GM23338 (cell line): ENCODE results near the gene ALAD. TPM values are rescaled to one million over a fixed set of nuclear protein-coding genes. Genes with fewer than 3 reads are reported as not detected.

Experiments used
- ATAC-seq: fragments of 200-7000 bp; cut with Tn5 transposase; 3 replicates; pipeline ENCODE4 v1.9.1; 2020
- DNase-seq: peaks from one replicate; pipeline ENCODE4 v3.0.0-alpha.2; 2015; ENCODE audit warnings: low spot score
- H2AFZ ChIP-seq: fragments of 200-600 bp; sonication (generic); 2 replicates; pipeline ENCODE4 v1.8.0; 2016; ENCODE audit warnings: antibody characterized with exemption, mild to moderate bottlenecking, moderate library complexity
- H3F3A ChIP-seq: fragments of 200-600 bp; sonication (generic); replicated peaks from 2 replicates; pipeline ENCODE4 v1.8.0; 2017; ENCODE audit warnings: antibody characterized with exemption, mixed run types, low read depth
- H3K27ac ChIP-seq: fragments of 200-600 bp; sonication (generic); 2 replicates; pipeline ENCODE4 v1.6.1; 2016; ENCODE audit warnings: low read depth
- H3K27me3 ChIP-seq: fragments of 200-600 bp; sonication (generic); 2 replicates; pipeline ENCODE4 v1.8.0; 2016; ENCODE audit warnings: mild to moderate bottlenecking, mixed run types, moderate library complexity; ENCODE audit not compliant: insufficient read depth
- H3K36me3 ChIP-seq: fragments of 200-600 bp; sonication (generic); 2 replicates; pipeline ENCODE4 v1.8.0; 2016; ENCODE audit warnings: mild to moderate bottlenecking; ENCODE audit not compliant: insufficient read depth
- H3K4me1 ChIP-seq: fragments of 200-600 bp; sonication (generic); 2 replicates; pipeline ENCODE4 v1.8.0; 2016; ENCODE audit warnings: mild to moderate bottlenecking, moderate library complexity; ENCODE audit not compliant: insufficient read depth
- H3K4me2 ChIP-seq: fragments of 200-600 bp; sonication (generic); 2 replicates; pipeline ENCODE4 v1.7.1; 2017; ENCODE audit warnings: mixed run types
- H3K4me3 ChIP-seq: fragments of 200-600 bp; sonication (generic); 2 replicates; pipeline ENCODE4 v1.6.1; 2016; ENCODE audit warnings: mixed run types
- H3K79me2 ChIP-seq: fragments of 200-600 bp; sonication (generic); replicated peaks from 2 replicates; pipeline ENCODE4 v1.8.0; 2017; ENCODE audit warnings: mild to moderate bottlenecking; ENCODE audit not compliant: insufficient read depth
- H3K9me2 ChIP-seq: fragments of 200-600 bp; sonication (generic); 2 replicates; pipeline ENCODE4 v1.8.0; 2017; ENCODE audit not compliant: insufficient read depth
- H4K20me1 ChIP-seq: fragments of 200-600 bp; sonication (generic); replicated peaks from 2 replicates; pipeline ENCODE4 v1.8.0; 2017; ENCODE audit warnings: mild to moderate bottlenecking; ENCODE audit not compliant: insufficient read depth
- H3K27ac Mint-ChIP-seq: 2 replicates; pipeline ENCODE4 v1.8.0; 2020; ENCODE audit warnings: inconsistent platforms, mild to moderate bottlenecking, moderate library complexity, mixed read lengths
- H3K27me3 Mint-ChIP-seq: 3 replicates; pipeline ENCODE4 v1.8.0; 2022; ENCODE audit warnings: low read depth, mild to moderate bottlenecking, moderate library complexity, mixed read lengths, inconsistent platforms; ENCODE audit not compliant: insufficient read depth, poor library complexity
- H3K36me3 Mint-ChIP-seq: 3 replicates; pipeline ENCODE4 v1.8.0; 2021; ENCODE audit warnings: low read depth, mild to moderate bottlenecking, inconsistent platforms, moderate library complexity, mixed read lengths
- H3K4me1 Mint-ChIP-seq: 3 replicates; pipeline ENCODE4 v1.8.0; 2020; ENCODE audit warnings: mild to moderate bottlenecking, inconsistent platforms, mixed read lengths
- H3K4me3 Mint-ChIP-seq: 3 replicates; pipeline ENCODE4 v1.8.0; 2021; ENCODE audit warnings: moderate library complexity, mild to moderate bottlenecking, inconsistent platforms, mixed read lengths
- H3K9me3 Mint-ChIP-seq: 3 replicates; pipeline ENCODE4 v1.8.0; 2020; ENCODE audit warnings: moderate library complexity, mild to moderate bottlenecking, inconsistent platforms, mixed read lengths
- EZH2 ChIP-seq: fragments of 200-600 bp; sonication (generic); IDR thresholded peaks from one replicate; pipeline ENCODE4 v1.8.0; 2017; ENCODE audit warnings: antibody characterized with exemption, mild to moderate bottlenecking, low read depth; ENCODE audit not compliant: unreplicated experiment
- EZH2phosphoT487 ChIP-seq: fragments of 200-600 bp; sonication (generic); IDR thresholded peaks from one replicate; pipeline ENCODE4 v1.8.1; 2018; ENCODE audit warnings: antibody characterized with exemption; ENCODE audit not compliant: unreplicated experiment
- JUNB ChIP-seq: IDR thresholded peaks from one replicate; pipeline ENCODE4 v1.6.1; 2016; ENCODE audit warnings: antibody characterized with exemption; ENCODE audit not compliant: unreplicated experiment
- ZNF114 ChIP-seq: fragments of 250-450 bp; sonication (Bioruptor Pico); IDR thresholded peaks from 2 replicates; pipeline ENCODE4 v1.5.0; 2020; ENCODE audit warnings: mild to moderate bottlenecking, moderate library complexity
- polyA plus RNA-seq: library from polyadenylated mRNA; unstranded; fragments of >200 nt; fragmentation: Nextera tagmentation; extraction: Ambion mirVana; gene quantifications from 2 replicates; pipeline ENCODE4 v1.2.1, GENCODE V29; 2016
- total RNA-seq: library from RNA; depleted of rRNA; stranded (reverse); fragments of >200 nt; shearing (Covaris generic); gene quantifications from 2 replicates; pipeline ENCODE4 v1.2.3, GENCODE V29; 2014
- TF ChIP-seq, protein P1 (sequence below): IDR thresholded peaks from one replicate; pipeline ENCODE4 v1.6.1; 2018; ENCODE audit warnings: antibody characterized with exemption; ENCODE audit not compliant: unreplicated experiment
- TF ChIP-seq, protein P2 (sequence below): fragments of 250-450 bp; sonication (Bioruptor Pico); IDR thresholded peaks from 2 replicates; pipeline ENCODE4 v1.5.0; 2020; ENCODE audit warnings: mild to moderate bottlenecking, moderate library complexity

ALAD gene
- total and polyA plus RNA-seq, 2 experiments from 2014 or later = 7.1 to 10.1 TPM

GRCh38 chr9:113421726-113422125 is 20.6 kb upstream of the ALAD start:
- Mint-ChIP-seq H3K36me3 (no peaks in the 10 kb centered on the region), H3K4me1 (peaks cover 12% of the 10 kb centered on the region), H3K4me3 (no peak overlapping the region), H3K9me3 (no peaks in the 10 kb centered on the region), H3K27me3 (peaks cover 3% of the 10 kb centered on the region), H3K27ac (no peak overlapping the region)
- H3K36me3 ChIP-seq = no peaks in the 10 kb centered on the region
- H3K79me2 ChIP-seq = no peaks in the 10 kb centered on the region
- H3K27ac ChIP-seq = no peak overlapping the region
- peaks cover 5% of the 10 kb centered on the region; the same call in 1 of the 2 replicates for H3K4me1 ChIP-seq
- no peak overlapping the region for H3K4me2 ChIP-seq
- no peak overlapping the region for H2AFZ ChIP-seq
- H3K9me2 ChIP-seq = no peaks in the 10 kb centered on the region
- no peak overlapping the region for H3K4me3 ChIP-seq
- DNase-seq = no peak
- H4K20me1 ChIP-seq = no peaks in the 10 kb centered on the region
- no peak for ATAC-seq
- TF ChIP-seq ZNF114 (CRISPR knock-in tag) (no peak), EZH2 (no peak), EZH2phosphoT487 (no peak), JUNB (no peak)
- TF ChIP-seq, protein P1, sequence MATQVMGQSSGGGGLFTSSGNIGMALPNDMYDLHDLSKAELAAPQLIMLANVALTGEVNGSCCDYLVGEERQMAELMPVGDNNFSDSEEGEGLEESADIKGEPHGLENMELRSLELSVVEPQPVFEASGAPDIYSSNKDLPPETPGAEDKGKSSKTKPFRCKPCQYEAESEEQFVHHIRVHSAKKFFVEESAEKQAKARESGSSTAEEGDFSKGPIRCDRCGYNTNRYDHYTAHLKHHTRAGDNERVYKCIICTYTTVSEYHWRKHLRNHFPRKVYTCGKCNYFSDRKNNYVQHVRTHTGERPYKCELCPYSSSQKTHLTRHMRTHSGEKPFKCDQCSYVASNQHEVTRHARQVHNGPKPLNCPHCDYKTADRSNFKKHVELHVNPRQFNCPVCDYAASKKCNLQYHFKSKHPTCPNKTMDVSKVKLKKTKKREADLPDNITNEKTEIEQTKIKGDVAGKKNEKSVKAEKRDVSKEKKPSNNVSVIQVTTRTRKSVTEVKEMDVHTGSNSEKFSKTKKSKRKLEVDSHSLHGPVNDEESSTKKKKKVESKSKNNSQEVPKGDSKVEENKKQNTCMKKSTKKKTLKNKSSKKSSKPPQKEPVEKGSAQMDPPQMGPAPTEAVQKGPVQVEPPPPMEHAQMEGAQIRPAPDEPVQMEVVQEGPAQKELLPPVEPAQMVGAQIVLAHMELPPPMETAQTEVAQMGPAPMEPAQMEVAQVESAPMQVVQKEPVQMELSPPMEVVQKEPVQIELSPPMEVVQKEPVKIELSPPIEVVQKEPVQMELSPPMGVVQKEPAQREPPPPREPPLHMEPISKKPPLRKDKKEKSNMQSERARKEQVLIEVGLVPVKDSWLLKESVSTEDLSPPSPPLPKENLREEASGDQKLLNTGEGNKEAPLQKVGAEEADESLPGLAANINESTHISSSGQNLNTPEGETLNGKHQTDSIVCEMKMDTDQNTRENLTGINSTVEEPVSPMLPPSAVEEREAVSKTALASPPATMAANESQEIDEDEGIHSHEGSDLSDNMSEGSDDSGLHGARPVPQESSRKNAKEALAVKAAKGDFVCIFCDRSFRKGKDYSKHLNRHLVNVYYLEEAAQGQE = no peak
- TF ChIP-seq, protein P2, sequence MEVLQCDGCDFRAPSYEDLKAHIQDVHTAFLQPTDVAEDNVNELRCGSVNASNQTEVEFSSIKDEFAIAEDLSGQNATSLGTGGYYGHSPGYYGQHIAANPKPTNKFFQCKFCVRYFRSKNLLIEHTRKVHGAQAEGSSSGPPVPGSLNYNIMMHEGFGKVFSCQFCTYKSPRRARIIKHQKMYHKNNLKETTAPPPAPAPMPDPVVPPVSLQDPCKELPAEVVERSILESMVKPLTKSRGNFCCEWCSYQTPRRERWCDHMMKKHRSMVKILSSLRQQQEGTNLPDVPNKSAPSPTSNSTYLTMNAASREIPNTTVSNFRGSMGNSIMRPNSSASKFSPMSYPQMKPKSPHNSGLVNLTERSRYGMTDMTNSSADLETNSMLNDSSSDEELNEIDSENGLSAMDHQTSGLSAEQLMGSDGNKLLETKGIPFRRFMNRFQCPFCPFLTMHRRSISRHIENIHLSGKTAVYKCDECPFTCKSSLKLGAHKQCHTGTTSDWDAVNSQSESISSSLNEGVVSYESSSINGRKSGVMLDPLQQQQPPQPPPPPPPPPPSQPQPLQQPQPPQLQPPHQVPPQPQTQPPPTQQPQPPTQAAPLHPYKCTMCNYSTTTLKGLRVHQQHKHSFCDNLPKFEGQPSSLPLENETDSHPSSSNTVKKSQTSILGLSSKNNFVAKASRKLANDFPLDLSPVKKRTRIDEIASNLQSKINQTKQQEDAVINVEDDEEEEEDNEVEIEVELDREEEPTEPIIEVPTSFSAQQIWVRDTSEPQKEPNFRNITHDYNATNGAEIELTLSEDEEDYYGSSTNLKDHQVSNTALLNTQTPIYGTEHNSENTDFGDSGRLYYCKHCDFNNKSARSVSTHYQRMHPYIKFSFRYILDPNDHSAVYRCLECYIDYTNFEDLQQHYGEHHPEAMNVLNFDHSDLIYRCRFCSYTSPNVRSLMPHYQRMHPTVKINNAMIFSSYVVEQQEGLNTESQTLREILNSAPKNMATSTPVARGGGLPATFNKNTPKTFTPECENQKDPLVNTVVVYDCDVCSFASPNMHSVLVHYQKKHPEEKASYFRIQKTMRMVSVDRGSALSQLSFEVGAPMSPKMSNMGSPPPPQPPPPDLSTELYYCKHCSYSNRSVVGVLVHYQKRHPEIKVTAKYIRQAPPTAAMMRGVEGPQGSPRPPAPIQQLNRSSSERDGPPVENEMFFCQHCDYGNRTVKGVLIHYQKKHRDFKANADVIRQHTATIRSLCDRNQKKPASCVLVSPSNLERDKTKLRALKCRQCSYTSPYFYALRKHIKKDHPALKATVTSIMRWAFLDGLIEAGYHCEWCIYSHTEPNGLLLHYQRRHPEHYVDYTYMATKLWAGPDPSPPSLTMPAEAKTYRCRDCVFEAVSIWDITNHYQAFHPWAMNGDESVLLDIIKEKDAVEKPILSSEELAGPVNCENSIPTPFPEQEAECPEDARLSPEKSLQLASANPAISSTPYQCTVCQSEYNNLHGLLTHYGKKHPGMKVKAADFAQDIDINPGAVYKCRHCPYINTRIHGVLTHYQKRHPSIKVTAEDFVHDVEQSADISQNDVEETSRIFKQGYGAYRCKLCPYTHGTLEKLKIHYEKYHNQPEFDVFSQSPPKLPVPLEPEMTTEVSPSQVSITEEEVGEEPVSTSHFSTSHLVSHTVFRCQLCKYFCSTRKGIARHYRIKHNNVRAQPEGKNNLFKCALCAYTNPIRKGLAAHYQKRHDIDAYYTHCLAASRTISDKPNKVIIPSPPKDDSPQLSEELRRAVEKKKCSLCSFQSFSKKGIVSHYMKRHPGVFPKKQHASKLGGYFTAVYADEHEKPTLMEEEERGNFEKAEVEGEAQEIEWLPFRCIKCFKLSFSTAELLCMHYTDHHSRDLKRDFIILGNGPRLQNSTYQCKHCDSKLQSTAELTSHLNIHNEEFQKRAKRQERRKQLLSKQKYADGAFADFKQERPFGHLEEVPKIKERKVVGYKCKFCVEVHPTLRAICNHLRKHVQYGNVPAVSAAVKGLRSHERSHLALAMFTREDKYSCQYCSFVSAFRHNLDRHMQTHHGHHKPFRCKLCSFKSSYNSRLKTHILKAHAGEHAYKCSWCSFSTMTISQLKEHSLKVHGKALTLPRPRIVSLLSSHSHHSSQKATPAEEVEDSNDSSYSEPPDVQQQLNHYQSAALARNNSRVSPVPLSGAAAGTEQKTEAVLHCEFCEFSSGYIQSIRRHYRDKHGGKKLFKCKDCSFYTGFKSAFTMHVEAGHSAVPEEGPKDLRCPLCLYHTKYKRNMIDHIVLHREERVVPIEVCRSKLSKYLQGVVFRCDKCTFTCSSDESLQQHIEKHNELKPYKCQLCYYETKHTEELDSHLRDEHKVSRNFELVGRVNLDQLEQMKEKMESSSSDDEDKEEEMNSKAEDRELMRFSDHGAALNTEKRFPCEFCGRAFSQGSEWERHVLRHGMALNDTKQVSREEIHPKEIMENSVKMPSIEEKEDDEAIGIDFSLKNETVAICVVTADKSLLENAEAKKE = no peak
- no peaks in the 10 kb centered on the region for H3K27me3 ChIP-seq
- no peaks in the 10 kb centered on the region for H3F3A ChIP-seq
